GM10266 (cell line): ENCODE measurements around the gene PTPRC.

Source experiments
- DNase-seq: peaks from one replicate; pipeline ENCODE4 v3.0.0; 2012; ENCODE audit errors: extremely low spot score
- TF ChIP-seq, protein P1 (sequence below): IDR thresholded peaks from 2 replicates; pipeline ENCODE4 v1.5.1; 2012; ENCODE audit warnings: mild to moderate bottlenecking, low read depth; ENCODE audit not compliant: control insufficient read depth, insufficient read depth; ENCODE audit errors: missing control alignments

Gene PTPRC

DNA sequence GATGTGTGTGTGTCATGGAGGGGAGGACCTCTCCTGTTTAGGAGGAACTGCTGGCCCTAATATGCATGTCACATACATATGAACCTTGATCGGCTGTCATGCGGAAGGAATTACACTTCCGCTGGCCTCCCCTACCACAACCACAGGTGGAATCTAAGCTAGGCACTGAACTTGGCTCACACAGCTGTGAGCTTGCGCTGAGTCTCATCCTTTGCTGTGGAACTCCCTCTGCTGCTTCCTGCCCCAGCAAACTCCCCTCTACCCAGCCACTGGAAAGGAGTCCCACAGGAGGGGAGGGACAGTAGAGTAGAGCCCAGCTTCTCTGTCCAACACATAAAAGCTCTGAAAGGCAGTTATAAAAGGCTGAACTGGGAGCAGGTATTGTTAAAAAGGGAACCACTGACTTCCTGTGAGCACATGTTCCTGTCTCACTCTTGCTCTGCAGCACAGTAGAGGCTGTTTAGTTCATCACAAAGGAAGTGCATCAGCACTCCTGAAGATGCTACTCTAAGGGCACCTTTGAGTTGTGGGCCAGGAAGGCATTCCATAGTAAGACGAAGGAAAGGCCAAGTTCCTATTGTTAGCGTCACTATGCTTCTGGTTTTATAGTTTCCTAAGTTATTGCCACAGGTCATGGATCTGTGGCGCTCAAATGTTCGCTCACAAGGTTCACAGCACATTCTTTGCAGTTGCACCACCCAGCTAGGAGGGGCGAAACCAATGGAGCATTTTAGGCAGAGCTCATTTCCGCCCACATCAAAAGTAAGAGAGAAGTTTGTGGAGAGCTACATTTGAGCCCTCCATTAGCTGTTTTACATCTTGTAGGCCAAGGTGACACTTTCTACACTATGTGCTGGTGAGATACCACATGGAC is 17.7 kb upstream of the PTPRC start:
- TF ChIP-seq, protein P1, sequence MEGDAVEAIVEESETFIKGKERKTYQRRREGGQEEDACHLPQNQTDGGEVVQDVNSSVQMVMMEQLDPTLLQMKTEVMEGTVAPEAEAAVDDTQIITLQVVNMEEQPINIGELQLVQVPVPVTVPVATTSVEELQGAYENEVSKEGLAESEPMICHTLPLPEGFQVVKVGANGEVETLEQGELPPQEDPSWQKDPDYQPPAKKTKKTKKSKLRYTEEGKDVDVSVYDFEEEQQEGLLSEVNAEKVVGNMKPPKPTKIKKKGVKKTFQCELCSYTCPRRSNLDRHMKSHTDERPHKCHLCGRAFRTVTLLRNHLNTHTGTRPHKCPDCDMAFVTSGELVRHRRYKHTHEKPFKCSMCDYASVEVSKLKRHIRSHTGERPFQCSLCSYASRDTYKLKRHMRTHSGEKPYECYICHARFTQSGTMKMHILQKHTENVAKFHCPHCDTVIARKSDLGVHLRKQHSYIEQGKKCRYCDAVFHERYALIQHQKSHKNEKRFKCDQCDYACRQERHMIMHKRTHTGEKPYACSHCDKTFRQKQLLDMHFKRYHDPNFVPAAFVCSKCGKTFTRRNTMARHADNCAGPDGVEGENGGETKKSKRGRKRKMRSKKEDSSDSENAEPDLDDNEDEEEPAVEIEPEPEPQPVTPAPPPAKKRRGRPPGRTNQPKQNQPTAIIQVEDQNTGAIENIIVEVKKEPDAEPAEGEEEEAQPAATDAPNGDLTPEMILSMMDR: no peak
- peak; percentile 26 for DNase-seq

DNA sequence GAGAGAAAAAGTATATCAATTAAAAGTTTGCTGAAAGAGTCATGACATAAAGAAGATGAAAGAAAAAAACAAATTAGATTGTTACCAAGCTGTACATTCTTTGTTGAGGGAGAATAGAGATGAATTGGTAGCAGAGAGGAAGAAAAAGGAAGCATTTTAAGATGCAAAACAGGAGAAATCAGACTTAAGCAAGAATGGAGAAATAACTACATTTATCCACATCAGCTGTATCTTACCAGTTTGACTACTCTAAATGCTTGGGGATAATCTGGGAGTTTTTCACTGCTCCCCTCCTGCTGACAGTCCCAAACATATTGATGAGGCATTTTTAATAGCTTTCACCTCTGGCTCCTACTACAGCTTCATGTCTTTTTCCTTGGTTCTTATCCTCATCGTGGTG is 16.8 kb upstream of the PTPRC start:
- TF ChIP-seq, protein P1: no peak
- DNase-seq: no peak

DNA sequence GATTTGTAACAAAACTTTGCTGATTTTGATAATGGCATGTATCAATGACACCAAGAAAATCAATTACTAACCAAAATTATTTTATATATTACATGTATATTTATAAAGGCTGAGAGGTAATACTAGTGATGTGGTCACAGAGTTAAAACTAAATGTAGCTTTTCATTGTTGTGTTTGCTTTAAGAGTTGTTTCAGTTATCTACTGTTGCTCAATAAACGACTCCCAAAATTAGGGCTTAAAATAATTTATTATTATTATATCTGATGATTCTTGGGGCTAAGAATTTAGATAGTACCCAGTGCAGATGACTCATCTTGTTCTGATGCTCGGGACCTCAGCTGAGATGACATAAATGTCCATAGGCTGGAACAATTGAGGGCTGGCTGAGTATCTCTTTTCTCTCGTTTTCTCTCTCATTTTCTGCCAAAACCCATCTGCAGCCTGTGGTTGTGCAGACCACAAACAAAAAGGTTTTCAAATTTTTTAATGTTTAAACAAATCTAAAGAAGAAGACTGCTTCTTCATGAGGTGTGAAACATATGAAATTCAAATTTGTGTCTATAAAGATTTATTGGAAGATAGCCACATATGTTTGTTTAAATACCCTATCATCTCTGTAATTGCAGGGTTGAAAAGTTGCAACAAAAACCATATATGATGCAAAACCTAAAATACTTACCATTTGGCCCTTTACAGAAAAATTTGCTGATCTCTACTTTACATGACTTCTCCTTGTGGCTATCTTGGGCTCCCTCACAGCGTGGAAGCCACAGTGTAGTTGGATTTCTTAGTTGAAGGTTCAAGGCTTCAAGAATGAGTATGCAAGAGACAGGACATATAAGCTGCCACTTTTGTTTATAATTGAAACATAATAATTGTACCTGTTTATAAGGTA is 14.8 kb upstream of the PTPRC start:
- no peak for DNase-seq
- TF ChIP-seq, protein P1: no peak

DNA sequence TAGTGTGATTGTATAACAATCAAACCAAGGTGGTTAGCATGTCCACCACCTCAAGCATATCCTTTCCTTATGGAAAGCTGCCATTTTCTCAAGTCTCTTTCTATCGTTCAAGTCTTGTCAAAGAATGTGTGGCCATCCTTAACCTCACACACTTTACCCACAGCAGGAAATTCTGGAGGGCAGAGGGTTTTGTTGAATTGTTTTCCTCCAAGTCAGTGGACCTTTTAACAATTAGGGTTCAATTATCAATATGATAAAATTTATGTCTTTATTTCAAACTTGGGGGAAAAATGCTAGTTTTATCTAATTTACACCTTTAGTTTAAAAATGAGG is 14.2 kb upstream of the PTPRC start:
- no peak for DNase-seq
- TF ChIP-seq, protein P1: no peak

DNA sequence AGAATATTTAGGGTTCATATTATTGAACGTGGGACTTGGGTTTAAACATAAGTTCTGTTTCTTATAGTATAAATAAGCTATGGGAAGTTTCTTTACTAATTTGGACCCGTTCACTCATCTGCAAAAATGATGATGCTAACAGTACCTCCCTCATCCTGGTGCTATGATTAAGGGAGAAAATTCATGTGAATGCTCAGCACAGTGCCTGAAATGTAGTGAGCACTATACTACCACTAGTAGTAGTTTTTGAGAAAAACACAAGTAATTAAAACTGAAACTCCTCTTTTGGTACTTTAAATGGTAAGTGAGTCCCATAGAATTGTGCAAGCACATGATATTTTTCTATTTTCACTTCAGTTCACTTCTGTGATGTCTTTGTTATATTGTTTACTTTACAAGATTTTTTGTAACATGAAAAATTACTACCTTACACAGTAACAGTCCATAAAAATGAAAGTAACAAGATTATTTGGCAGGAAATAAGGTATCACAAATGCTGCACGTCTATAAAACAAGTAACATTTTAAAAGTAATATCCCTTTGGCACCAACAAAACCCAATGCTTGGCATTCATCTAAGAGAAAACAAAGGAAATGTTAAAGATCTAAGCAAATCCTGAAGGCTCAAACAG is 11.3 kb upstream of the PTPRC start:
- no peak for DNase-seq
- TF ChIP-seq, protein P1: peak; percentile 1

DNA sequence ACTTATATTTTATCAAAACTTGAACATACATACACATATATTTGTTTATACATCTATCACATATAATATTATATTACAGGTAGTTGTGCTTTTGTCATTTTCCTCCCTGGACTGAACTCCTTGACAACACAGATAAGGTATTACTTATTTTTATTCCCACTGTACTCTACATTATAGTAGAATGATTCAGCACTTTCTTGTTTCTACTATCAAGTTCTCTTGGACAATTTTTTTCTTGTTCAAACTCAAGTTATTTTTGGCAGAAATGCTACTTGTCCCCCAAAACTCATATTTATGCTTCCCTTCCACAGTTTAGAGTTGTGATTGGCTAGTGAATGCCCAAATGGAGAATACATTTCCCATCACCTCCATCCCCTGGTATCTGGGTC is 10.8 kb upstream of the PTPRC start:
- no peak for DNase-seq
- TF ChIP-seq, protein P1: no peak
